Activated CD4-positive, alpha-beta memory T cell treated with anti-CD3 and anti-CD28 coated beads, Interleukin-2, amount 10 ng/mL, durations not matched to agents 7 days and 5 days (primary cell): ENCODE data around the gene WDR81. TPM values are rescaled to one million over a fixed set of nuclear protein-coding genes. Genes with fewer than 3 reads are reported as not detected.
"Not testable (repeated sequence)": the region's sequence is repeated elsewhere in the genome, so short reads cannot be mapped to it uniquely, and the experiment has no call there.

Experiments
- CTCF ChIA-PET: fragments of 350-600 bp; sonication (Branson Sonifier 250); formaldehyde crosslinking; loops from one replicate; lab custom pipeline; 2021; ENCODE audit warnings: antibody characterized with exemption, inconsistent platforms; lab: Charles Lee
- POLR2A ChIA-PET: fragments of 350-600 bp; sonication (Branson Sonifier 250); formaldehyde crosslinking; loops from one replicate; lab custom pipeline; 2021; ENCODE audit warnings: antibody characterized with exemption; lab: Charles Lee
- DNase-seq: peaks from one replicate; pipeline ENCODE4 v3.0.0-alpha.2; 2020
- H3K27ac Mint-ChIP-seq: one replicate; pipeline ENCODE4 v1.8.0; 2021; ENCODE audit warnings: mild to moderate bottlenecking, mixed read lengths
- H3K27me3 Mint-ChIP-seq: one replicate; pipeline ENCODE4 v1.8.0; 2021; ENCODE audit warnings: mixed read lengths
- H3K36me3 Mint-ChIP-seq: one replicate; pipeline ENCODE4 v1.8.0; 2021; ENCODE audit warnings: low read depth, mixed read lengths
- H3K4me1 Mint-ChIP-seq: one replicate; pipeline ENCODE4 v1.8.0; 2021; ENCODE audit warnings: mixed read lengths
- H3K4me3 Mint-ChIP-seq: one replicate; pipeline ENCODE4 v1.8.0; 2021; ENCODE audit warnings: mild to moderate bottlenecking, mixed read lengths
- H3K9me3 Mint-ChIP-seq: one replicate; pipeline ENCODE4 v1.8.0; 2021; ENCODE audit warnings: mixed read lengths
- total RNA-seq, 2 experiments: library from RNA; stranded (reverse); gene quantifications; one replicate each; pipeline ENCODE4 v1.2.3, GENCODE V29; 2021

The WDR81 gene
- total RNA-seq, 2 experiments from 2014 or later, result 33.3 to 35.1 TPM

DNA sequence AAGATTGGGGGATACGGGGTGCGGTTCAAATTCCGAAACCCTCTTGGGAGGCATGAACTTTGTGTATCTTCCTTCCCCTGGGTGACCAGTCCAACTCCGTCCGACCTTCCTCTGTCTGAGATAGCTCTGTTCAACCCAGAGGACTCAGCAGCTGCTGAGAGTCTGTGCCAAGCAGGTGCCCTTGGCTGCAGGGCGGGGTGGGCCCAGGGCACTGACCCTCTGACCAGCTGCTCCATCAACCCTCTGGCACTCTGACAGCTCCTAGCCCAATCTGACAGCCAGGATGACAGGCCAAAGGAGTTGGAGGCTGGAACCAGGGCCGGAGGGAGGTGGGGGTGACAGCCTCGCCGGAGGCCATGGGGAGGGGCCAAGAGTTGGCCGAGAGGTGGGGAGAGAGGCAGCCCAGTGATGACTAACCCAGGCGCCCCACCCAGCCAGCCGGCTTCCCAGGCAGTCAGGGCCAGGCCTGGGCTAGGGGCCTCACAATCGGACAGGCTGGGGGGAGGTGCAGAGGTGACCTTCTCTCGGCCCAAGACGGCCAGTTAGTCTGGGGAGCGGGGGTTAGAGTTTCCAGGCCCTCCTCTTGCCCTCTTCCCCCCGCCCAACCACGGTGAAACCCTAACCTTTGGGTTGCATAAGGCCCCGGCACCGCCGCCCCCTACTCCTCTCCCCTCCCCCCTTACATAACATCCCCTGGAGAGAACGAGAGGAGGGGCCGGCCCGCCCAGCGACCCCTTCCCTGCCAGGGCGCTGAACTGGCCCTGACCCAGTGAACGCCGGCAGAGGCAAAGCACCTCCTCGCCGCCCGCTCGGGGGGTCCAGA lies 9.3 kb upstream of the WDR81 start:
- Mint-ChIP-seq H3K9me3 (no peaks in the 10 kb centered on the region), H3K27ac (peak overlapping the region; percentile 52), H3K27me3 (peaks cover 6% of the 10 kb centered on the region), H3K4me3 (peak overlapping the region; percentile 91), H3K4me1 (peaks cover 65% of the 10 kb centered on the region), H3K36me3 (peaks cover 39% of the 10 kb centered on the region)
- peak; percentile 74 for DNase-seq
- CTCF ChIA-PET, result interaction anchor here (1.3 to 2.0 kb wide), 4 partner anchors 38 to 350 kb away, joined by 3 to 20 read pairs (median 8); no protein-coding TSS in a partner anchor
- POLR2A ChIA-PET, result interaction anchor here (1.0 to 5.8 kb wide), 14 partner anchors 8 to 621 kb away, joined by 3 to 58 read pairs (median 12); partner anchors contain the start of genes PRPF8, RPA1, SCARF1 and SERPINF1

- Mint-ChIP-seq H3K27me3 (peaks cover 2% of the 10 kb centered on the region), H3K36me3 (peaks cover 36% of the 10 kb centered on the region), H3K27ac (peak overlapping the region; percentile 76), H3K4me3 (peak overlapping the region; percentile 91), H3K9me3 (no peaks in the 10 kb centered on the region), H3K4me1 (peaks cover 64% of the 10 kb centered on the region)
- POLR2A ChIA-PET, result interaction anchor here (1.0 to 5.8 kb wide), 18 partner anchors 9 to 677 kb away, joined by 3 to 58 read pairs (median 10); partner anchors contain the start of genes OVCA2, PRPF8, RPA1 and SCARF1
- CTCF ChIA-PET, result interaction anchor here (1.3 to 2.3 kb wide), 5 partner anchors 37 to 350 kb away, joined by 3 to 20 read pairs (median 12); partner anchors contain the start of gene RILP
- no peak for DNase-seq
Measured at GRCh38 chr17:1715803-1716075, 8.8 kb upstream of the WDR81 start.

- Mint-ChIP-seq H3K27me3 (no peaks in the 10 kb centered on the region), H3K4me3 (peak overlapping the region; percentile 91), H3K27ac (peak overlapping the region; percentile 98), H3K4me1 (peaks cover 62% of the 10 kb centered on the region), H3K36me3 (peaks cover 31% of the 10 kb centered on the region), H3K9me3 (no peaks in the 10 kb centered on the region)
- ChIA-PET CTCF (interaction anchor here (0.7 to 2.3 kb wide), 17 partner anchors 9 to 351 kb away, joined by 3 to 20 read pairs (median 4); partner anchors contain the start of genes RILP, RPA1, RTN4RL1 and SMYD4), POLR2A (interaction anchor here (0.7 to 5.8 kb wide), 58 partner anchors 7 to 1098 kb away, joined by 3 to 58 read pairs (median 5); partner anchors contain the start of genes INPP5K, METTL16, OVCA2 and PITPNA)
- peak; percentile 100 for DNase-seq
Measured at GRCh38 chr17:1716076-1716911, 8.2 kb upstream of the WDR81 start.

GRCh38 chr17:1716912-1717695 lies 7.4 kb upstream of the WDR81 start:
- peak overlapping the region; percentile 91 for H3K4me3 Mint-ChIP-seq
- H3K27ac Mint-ChIP-seq, result peak overlapping the region; percentile 98
- POLR2A ChIA-PET, result interaction anchor here (0.7 to 5.8 kb wide), 59 partner anchors 8 to 1098 kb away, joined by 3 to 58 read pairs (median 5); partner anchors contain the start of genes INPP5K, METTL16, OVCA2 and PITPNA
- H3K9me3 Mint-ChIP-seq, result no peaks in the 10 kb centered on the region
- peaks cover 23% of the 10 kb centered on the region for H3K36me3 Mint-ChIP-seq
- peaks cover 60% of the 10 kb centered on the region for H3K4me1 Mint-ChIP-seq
- CTCF ChIA-PET, result interaction anchor here (0.7 to 2.3 kb wide), 19 partner anchors 8 to 352 kb away, joined by 3 to 20 read pairs (median 4); partner anchors contain the start of genes RILP, RPA1, RTN4RL1 and SMYD4
- peak; percentile 93 for DNase-seq
- no peaks in the 10 kb centered on the region for H3K27me3 Mint-ChIP-seq

- H3K4me1 Mint-ChIP-seq, result peaks cover 63% of the 10 kb centered on the region
- H3K9me3 Mint-ChIP-seq, result no peaks in the 10 kb centered on the region
- CTCF ChIA-PET, result interaction anchor here (0.7 to 1.4 kb wide), 3 partner anchors 126 to 174 kb away, joined by 3 to 4 read pairs (median 3); no protein-coding TSS in a partner anchor
- DNase-seq, result no peak
- peak overlapping the region; percentile 91 for H3K4me3 Mint-ChIP-seq
- no peaks in the 10 kb centered on the region for H3K27me3 Mint-ChIP-seq
- POLR2A ChIA-PET, result interaction anchor here (1.2 to 5.0 kb wide), 7 partner anchors 14 to 522 kb away, joined by 3 to 58 read pairs (median 10); partner anchors contain the start of genes OVCA2, PRPF8, RPA1 and SMYD4
- peak overlapping the region; percentile 98 for H3K27ac Mint-ChIP-seq
- peaks cover 9% of the 10 kb centered on the region for H3K36me3 Mint-ChIP-seq
Measured at GRCh38 chr17:1718362-1719165, 5.9 kb upstream of the WDR81 start.

DNA sequence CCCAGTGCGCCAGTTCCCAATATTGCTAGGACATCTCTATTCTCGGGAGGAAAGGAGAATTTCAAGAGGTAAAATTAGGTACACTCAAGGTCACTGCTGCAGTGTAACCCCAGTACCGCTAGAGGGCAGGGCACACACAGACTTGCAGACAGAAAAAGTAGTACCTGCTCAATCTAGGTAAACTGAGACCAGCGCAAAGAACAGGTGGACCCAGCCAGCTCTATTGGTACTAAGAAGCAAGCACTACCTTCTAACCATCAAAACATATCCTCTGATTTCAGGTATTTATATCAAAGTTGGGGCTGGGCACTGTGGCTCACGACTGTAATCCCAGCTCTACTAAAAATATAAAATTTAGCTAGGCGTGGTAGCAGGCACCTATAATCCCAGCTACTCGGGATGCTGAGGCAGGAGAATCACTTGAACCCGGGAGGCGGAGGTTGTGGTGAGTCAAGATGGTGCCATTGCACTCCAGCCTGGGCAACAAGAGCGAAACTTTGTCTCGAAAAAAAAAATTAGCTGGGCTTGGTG lies 3.6 kb upstream of the WDR81 start:
- H3K27me3 Mint-ChIP-seq, result no peaks in the 10 kb centered on the region
- H3K27ac Mint-ChIP-seq, result peak overlapping the region; percentile 42
- H3K9me3 Mint-ChIP-seq, result no peaks in the 10 kb centered on the region
- H3K4me3 Mint-ChIP-seq, result no peak overlapping the region
- ChIA-PET POLR2A (interaction anchor here (0.9 to 5.4 kb wide), 8 partner anchors 12 to 108 kb away, joined by 3 to 35 read pairs (median 3); partner anchors contain the start of genes RPA1 and SMYD4), CTCF (interaction anchor here (0.7 to 4.5 kb wide), 32 partner anchors 20 to 336 kb away, joined by 3 to 46 read pairs (median 4); partner anchors contain the start of genes RILP, RTN4RL1 and SERPINF1)
- H3K4me1 Mint-ChIP-seq, result peaks cover 61% of the 10 kb centered on the region
- peaks cover 4% of the 10 kb centered on the region for H3K36me3 Mint-ChIP-seq
- DNase-seq, result peak; percentile 77

GRCh38 chr17:1722022-1722421 lies 2.5 kb upstream of the WDR81 start:
- H3K27ac Mint-ChIP-seq, result peak overlapping the region; percentile 87
- not testable (repeated sequence) for H3K36me3 Mint-ChIP-seq, H3K27me3 Mint-ChIP-seq, H3K4me3 Mint-ChIP-seq, H3K9me3 Mint-ChIP-seq, DNase-seq
- CTCF ChIA-PET, result interaction anchor here (0.8 to 4.5 kb wide), 13 partner anchors 42 to 160 kb away, joined by 3 to 46 read pairs (median 6); partner anchors contain the start of gene SERPINF1
- peaks cover 60% of the 10 kb centered on the region for H3K4me1 Mint-ChIP-seq
- POLR2A ChIA-PET, result interaction anchor here (1.1 to 5.4 kb wide), 4 partner anchors 13 to 107 kb away, joined by 3 to 35 read pairs (median 4); partner anchors contain the start of genes RPA1 and SMYD4

- H3K4me3 Mint-ChIP-seq, result peak overlapping the region; percentile 72
- H3K9me3 Mint-ChIP-seq, result no peaks in the 10 kb centered on the region
- ChIA-PET CTCF (interaction anchor here (0.8 to 1.1 kb wide), 2 partner anchors 9 to 105 kb away, joined by 3 to 4 read pairs; partner anchors contain the start of genes RPA1 and SMYD4), POLR2A (interaction anchor here (0.7 to 5.5 kb wide), 11 partner anchors 10 to 579 kb away, joined by 3 to 56 read pairs (median 4); partner anchors contain the start of genes RPA1, SERPINF1, SMYD4 and SRR)
- DNase-seq, result no peak
- no peaks in the 10 kb centered on the region for H3K27me3 Mint-ChIP-seq
- peaks cover 16% of the 10 kb centered on the region for H3K36me3 Mint-ChIP-seq
- peak overlapping the region; percentile 47 for H3K27ac Mint-ChIP-seq
- H3K4me1 Mint-ChIP-seq, result peaks cover 51% of the 10 kb centered on the region
Measured at GRCh38 chr17:1724869-1725641, 551 bp downstream of the WDR81 start.

DNA sequence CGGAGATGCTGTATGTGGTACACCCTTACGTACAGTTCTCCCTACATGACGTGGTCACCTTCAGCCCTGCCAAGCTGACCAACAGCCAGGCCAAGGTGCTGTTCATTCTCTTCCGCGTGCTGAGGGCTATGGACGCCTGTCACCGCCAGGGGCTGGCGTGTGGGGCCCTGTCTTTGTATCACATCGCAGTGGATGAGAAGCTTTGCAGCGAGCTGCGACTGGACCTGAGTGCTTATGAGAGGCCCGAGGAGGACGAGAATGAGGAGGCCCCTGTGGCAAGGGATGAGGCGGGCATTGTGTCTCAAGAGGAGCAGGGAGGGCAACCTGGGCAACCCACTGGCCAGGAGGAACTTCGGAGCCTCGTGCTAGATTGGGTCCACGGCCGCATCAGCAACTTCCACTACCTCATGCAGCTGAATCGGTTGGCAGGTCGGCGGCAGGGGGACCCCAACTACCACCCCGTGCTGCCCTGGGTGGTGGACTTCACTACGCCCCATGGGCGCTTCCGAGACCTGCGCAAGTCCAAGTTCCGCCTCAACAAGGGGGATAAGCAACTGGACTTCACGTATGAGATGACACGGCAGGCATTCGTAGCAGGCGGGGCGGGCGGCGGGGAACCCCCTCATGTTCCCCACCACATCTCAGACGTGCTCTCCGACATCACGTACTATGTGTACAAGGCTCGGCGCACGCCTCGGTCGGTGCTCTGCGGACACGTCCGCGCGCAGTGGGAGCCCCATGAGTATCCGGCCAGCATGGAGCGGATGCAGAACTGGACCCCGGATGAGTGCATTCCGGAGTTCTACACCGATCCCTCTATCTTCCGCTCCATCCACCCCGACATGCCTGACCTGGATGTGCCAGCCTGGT lies 1.4 kb downstream of the WDR81 start:
- H3K4me3 Mint-ChIP-seq, result peak overlapping the region; percentile 72
- ChIA-PET CTCF (no interaction called here), POLR2A (interaction anchor here (0.7 to 5.5 kb wide), 4 partner anchors 11 to 578 kb away, joined by 3 to 56 read pairs (median 4); partner anchors contain the start of gene SRR)
- DNase-seq, result no peak
- no peaks in the 10 kb centered on the region for H3K27me3 Mint-ChIP-seq
- peaks cover 16% of the 10 kb centered on the region for H3K36me3 Mint-ChIP-seq
- peak overlapping the region; percentile 47 for H3K27ac Mint-ChIP-seq
- peaks cover 45% of the 10 kb centered on the region for H3K4me1 Mint-ChIP-seq
- H3K9me3 Mint-ChIP-seq, result no peaks in the 10 kb centered on the region
